Measurements from ENCODE around the gene BICD2. TPM values are rescaled to one million over a fixed set of nuclear protein-coding genes. Genes with fewer than 3 reads are reported as not detected.

BICD2 gene
- total RNA-seq, 4 donors from 2014 or later = 15.7 to 29.3 (median 19.7) TPM

DNA sequence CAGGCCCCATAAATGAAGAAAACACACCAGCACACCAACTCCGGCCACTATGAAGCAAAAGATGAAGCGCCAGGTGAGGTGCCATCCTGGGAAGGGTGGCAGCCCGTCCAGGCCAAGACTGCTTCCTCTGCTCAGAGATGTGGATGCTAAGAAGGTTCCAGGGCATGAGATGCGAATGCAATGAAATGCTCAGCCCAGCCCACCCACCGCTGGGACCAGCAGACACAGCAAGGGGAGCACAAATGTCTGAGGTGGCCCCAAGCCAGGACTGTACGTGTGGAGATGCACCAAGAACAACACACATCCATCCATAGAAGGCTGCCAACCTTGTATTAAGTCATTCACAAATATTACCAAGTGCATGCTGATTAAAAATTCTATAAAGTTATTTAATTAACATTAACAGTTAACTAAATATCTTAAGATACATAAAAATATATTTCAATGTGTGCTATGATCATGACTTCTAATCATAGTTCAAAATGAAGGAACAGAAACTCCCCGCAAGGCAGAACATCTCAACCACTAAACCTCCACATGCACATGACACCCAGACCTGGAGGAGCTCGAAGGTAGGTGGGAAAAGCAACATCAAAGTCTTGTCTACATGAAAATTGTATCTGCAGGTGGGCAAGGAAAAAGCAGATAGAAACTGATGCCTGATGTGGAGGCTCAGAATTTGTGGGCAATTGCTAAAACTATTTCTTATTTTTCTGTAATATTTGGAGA, 43.7 kb downstream of the BICD2 start:
- peaks cover 0 to 9% (median 6%) of the 10 kb centered on the region in 4 donors for H3K4me1 ChIP-seq
- in situ Hi-C loops (cut with MboI; ENCODE audit: low pct_ligation_motif_present in 1 of 4, low pct_unique_long_range_greater_than_20kb in 1 of 4, low sequenced_read_pairs in 3 of 4) = no loop called here
- WGBS, 2 donors (ENCODE audit: low coverage in 1 of 2) = 77 to 85% methylated on average over 6 to 8 of the region's 8 CpGs
- H3K27ac ChIP-seq = peak overlapping the region in 1 of 4 donors; percentile 43
- intact Hi-C loops (cut with DNase I; ENCODE audit: low total_unique reads) = no loop called here
- H3K4me3 ChIP-seq = no peak overlapping the region
- no peak for TF ChIP-seq CTCF (IDR thresholded peaks at IDR 0.05)
- no peak for TF ChIP-seq POLR2AphosphoS5 (IDR thresholded peaks at IDR 0.05)
- TF ChIP-seq POLR2A (IDR thresholded peaks at IDR 0.05) = no peak
- no peak for TF ChIP-seq EP300 (IDR thresholded peaks at IDR 0.05; ENCODE audit: low read depth)
- no peaks in the 10 kb centered on the region for H3K27me3 ChIP-seq
- no peaks in the 10 kb centered on the region for H3K9me3 ChIP-seq
- peaks cover 0 to 37% (median 14%) of the 10 kb centered on the region in 4 donors for H3K36me3 ChIP-seq
- no peak for DNase-seq

- TF ChIP-seq CTCF (IDR thresholded peaks at IDR 0.05) = no peak
- TF ChIP-seq EP300 (IDR thresholded peaks at IDR 0.05; ENCODE audit: low read depth) = no peak
- no peak for TF ChIP-seq POLR2AphosphoS5 (IDR thresholded peaks at IDR 0.05)
- TF ChIP-seq POLR2A (IDR thresholded peaks at IDR 0.05) = no peak
- Histone ChIP-seq H3K4me1 (peaks cover 0 to 11% (median 6%) of the 10 kb centered on the region in 4 donors), H3K9me3 (no peaks in the 10 kb centered on the region), H3K27ac (peak overlapping the region in 1 of 4 donors; percentile 43), H3K27me3 (no peaks in the 10 kb centered on the region), H3K4me3 (no peak overlapping the region), H3K36me3 (peaks cover 0 to 37% (median 14%) of the 10 kb centered on the region in 4 donors)
- in situ Hi-C loops (cut with MboI; ENCODE audit: low pct_ligation_motif_present in 1 of 4, low pct_unique_long_range_greater_than_20kb in 1 of 4, low sequenced_read_pairs in 3 of 4) (no loop called here), intact Hi-C loops (cut with DNase I; ENCODE audit: low total_unique reads) (no loop called here)
- no peak for DNase-seq
- WGBS, 2 donors (ENCODE audit: low coverage in 1 of 2) = 94% methylated on average over 24 of the region's 24 CpGs; no CpG with 5 or more reads in 1 of the 2 donors
Observed at GRCh38 chr9:92720209-92720765, 44.3 kb downstream of the BICD2 start.

DNA sequence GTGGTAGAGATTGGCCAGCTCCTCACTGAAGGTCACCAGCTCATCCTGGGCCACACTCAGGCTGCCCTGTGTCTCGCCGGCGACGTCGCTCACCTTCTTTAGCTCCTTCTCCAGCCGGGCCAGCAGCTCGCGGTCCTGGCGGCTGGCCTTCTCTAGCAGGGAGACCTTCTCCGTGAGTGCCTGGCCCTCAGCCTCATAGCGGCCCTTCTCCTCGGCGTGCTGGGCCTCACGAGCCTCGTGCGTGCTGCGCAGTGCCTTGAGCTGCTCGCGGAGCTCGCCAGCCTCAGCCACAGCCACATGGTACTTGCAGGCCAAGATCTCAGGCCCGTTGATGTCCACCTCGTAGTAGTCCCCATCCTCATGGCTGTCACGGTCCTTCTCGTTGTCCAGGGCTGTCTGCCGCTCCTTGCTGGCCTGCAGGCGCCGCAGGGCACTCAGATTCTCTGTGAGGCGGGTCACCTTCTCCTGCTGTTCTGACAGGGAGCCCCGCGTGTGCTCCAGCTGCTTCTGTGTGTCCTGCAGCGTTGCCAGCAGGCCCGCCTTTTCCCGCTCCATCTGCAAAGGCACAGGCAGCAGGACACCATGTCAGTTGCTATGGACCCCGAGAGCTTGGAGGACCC, 45.5 kb downstream of the BICD2 start:
- 96 to 100% methylated on average over 2 to 34 of the region's 34 CpGs for WGBS, 2 donors (ENCODE audit: low coverage in 1 of 2)
- in situ Hi-C loops (cut with MboI; ENCODE audit: low pct_ligation_motif_present in 1 of 4, low pct_unique_long_range_greater_than_20kb in 1 of 4, low sequenced_read_pairs in 3 of 4) (loop anchor here in 3 of 4 donors (5.0 kb wide), 2 partner anchors 63 to 73 kb away; no protein-coding TSS in a partner anchor), intact Hi-C loops (cut with DNase I; ENCODE audit: low total_unique reads) (no loop called here)
- no peak for DNase-seq
- TF ChIP-seq EP300 (IDR thresholded peaks at IDR 0.05; ENCODE audit: low read depth) (no peak), POLR2AphosphoS5 (IDR thresholded peaks at IDR 0.05) (no peak), POLR2A (IDR thresholded peaks at IDR 0.05) (no peak), CTCF (IDR thresholded peaks at IDR 0.05) (no peak)
- Histone ChIP-seq H3K27ac (no peak overlapping the region), H3K9me3 (no peaks in the 10 kb centered on the region), H3K4me1 (peaks cover 0 to 11% (median 6%) of the 10 kb centered on the region in 4 donors), H3K4me3 (no peak overlapping the region), H3K27me3 (no peaks in the 10 kb centered on the region), H3K36me3 (peaks cover 0 to 42% (median 16%) of the 10 kb centered on the region in 4 donors)
